ENCODE data around the gene MUC3A. TPM values are rescaled to one million over a fixed set of nuclear protein-coding genes. Genes with fewer than 3 reads are reported as not detected.

MUC3A gene
- total and polyA plus RNA-seq, 2 of the 8 experiments (the other 6 are each of a cell fraction or from before 2014, with no cell fraction given) = 15.4 to 43.9 TPM

DNA sequence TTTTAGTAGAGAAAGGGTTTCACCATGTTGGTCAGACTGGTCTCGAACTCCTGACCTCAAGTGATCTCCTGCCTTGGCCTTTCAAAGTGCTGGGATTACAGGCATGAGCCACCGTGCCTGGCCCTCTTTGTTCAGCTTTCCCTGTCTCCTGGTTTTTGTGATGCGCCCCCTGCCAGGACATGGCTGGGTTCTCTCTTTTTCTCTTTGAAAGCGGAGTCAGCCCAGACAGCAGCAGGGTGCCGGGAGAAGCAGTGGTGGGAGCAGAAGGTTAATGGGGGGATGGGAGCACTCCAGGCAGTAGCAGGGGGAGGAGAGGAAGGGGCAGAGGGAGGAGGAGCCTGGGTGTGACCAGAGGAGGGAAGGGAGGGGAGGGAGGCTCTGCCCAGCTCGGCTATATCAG, 1.8 kb downstream of the MUC3A start:
- Histone ChIP-seq H3K4me2 (ENCODE audit: insufficient read depth in 1 of 2, low read depth in 2 of 2, low read length in 2 of 2) (peak overlapping the region; percentile 12 to 73; a peak in 3 of 4 replicates), H3K79me1 (ENCODE audit: low read depth, low read length) (no peaks in the 10 kb centered on the region; the same call in 1 of the 2 replicates), H3K23ac (ENCODE audit: insufficient read length) (no peak overlapping the region), H4K91ac (replicated peaks; ENCODE audit: insufficient read length, low read length) (peak overlapping the region; percentile 86), H3K9me3 (ENCODE audit: insufficient read depth in 2 of 2, low read depth in 1 of 2, low read length in 1 of 2) (no peaks in the 10 kb centered on the region), H2AFZ (ENCODE audit: low read length) (no peak overlapping the region), H3K27me3 (replicated peaks in 1 of 4; ENCODE audit: control insufficient read depth in 3 of 4, extremely low read depth in 1 of 4, insufficient read depth in 3 of 4, low read length in 3 of 4) (peaks cover 0 to 3% (median 0%) of the 10 kb centered on the region in 4 experiments; a peak in 3 of 7 replicates), H2BK15ac (ENCODE audit: low read length) (no peak overlapping the region), H4K20me1 (replicated peaks in 1 of 2; ENCODE audit: control insufficient read depth in 1 of 2, insufficient read depth in 2 of 2, low read length in 2 of 2) (peaks cover 0 to 2% of the 10 kb centered on the region in 2 experiments), H4K8ac (ENCODE audit: extremely low read depth, insufficient read depth, low read length) (no peak overlapping the region), H3K36me3 (ENCODE audit: control insufficient read depth in 2 of 4, insufficient read depth in 4 of 4, low read length in 3 of 4) (no peaks in the 10 kb centered on the region; a peak in 1 of 8 replicates), H3K4me3 (ENCODE audit: extremely low read depth in 1 of 4, insufficient read depth in 2 of 4, low read depth in 3 of 4, low read length in 4 of 4) (no peak overlapping the region), H3K79me2 (ENCODE audit: control insufficient read depth in 1 of 2, insufficient read depth in 2 of 2, low read length in 2 of 2) (peaks cover 0 to 5% of the 10 kb centered on the region in 2 experiments; a peak in 2 of 4 replicates), H3K4me1 (replicated peaks in 1 of 4; ENCODE audit: control insufficient read depth in 3 of 4, insufficient read depth in 4 of 4, low read length in 3 of 4) (peaks cover 9 to 33% (median 27%) of the 10 kb centered on the region in 4 experiments), H2BK5ac (ENCODE audit: low read depth, low read length) (peak overlapping the region; percentile 89; the same call in 1 of the 2 replicates), H2BK120ac (replicated peaks; ENCODE audit: low read depth, low read length) (no peak overlapping the region), H2BK20ac (ENCODE audit: low read length) (peak overlapping the region; percentile 89; the same call in 1 of the 2 replicates), H3K23me2 (ENCODE audit: low read depth, low read length) (peaks cover 12% of the 10 kb centered on the region; the same call in 1 of the 2 replicates), H2AK5ac (ENCODE audit: low read depth, low read length) (peak overlapping the region; percentile 99; the same call in 1 of the 2 replicates), H3K4ac (replicated peaks; ENCODE audit: insufficient read length, low read depth, low read length) (peak overlapping the region; percentile 45), H3K9ac (replicated peaks in 1 of 4; ENCODE audit: extremely low read depth in 1 of 4, low read depth in 3 of 4, low read length in 3 of 4) (no peak overlapping the region), H3K56ac (replicated peaks; ENCODE audit: insufficient read length, low read depth, low read length) (no peak overlapping the region), H4K5ac (ENCODE audit: insufficient read length, low read depth, low read length) (peak overlapping the region; percentile 7), H3K27ac (ENCODE audit: low read depth, low read length) (no peak overlapping the region), H3K14ac (ENCODE audit: insufficient read length) (no peak overlapping the region), H3K18ac (ENCODE audit: extremely low read depth, low read length) (no peak overlapping the region; the same call in 1 of the 2 replicates), H2BK12ac (ENCODE audit: low read depth, low read length) (peak overlapping the region; percentile 99; the same call in 1 of the 2 replicates)
- ChIA-PET POLR2A (ENCODE audit: partially characterized antibody) (interaction anchor here (0.6 to 3.0 kb wide), 16 partner anchors 8 to 138 kb away, joined by 3 to 11 read pairs (median 4); partner anchors contain the start of genes ACHE, SRRT and UFSP1), CTCF (ENCODE audit: partially characterized antibody) (interaction anchor here (0.6 to 3.3 kb wide), 24 partner anchors 9 to 183 kb away, joined by 3 to 15 read pairs (median 4); partner anchors contain the start of gene ACHE)
- FAIRE-seq (no peak), DNase-seq (ENCODE audit: low read depth in 1 of 2, low spot score in 2 of 2) (peak; percentile 89 to 91)
- 18% methylated on average over 6 of the region's 6 CpGs; no CpG with 5 or more reads in 1 of the 2 experiments for WGBS, 2 experiments (ENCODE audit: extremely low coverage in 1 of 2, insufficient coverage in 1 of 2, insufficient read length in 1 of 2, insufficient replicate concordance in 2 of 2, low coverage in 1 of 2, low lambda C conversion rate in 2 of 2, missing lambda C conversion rate in 1 of 2)
- TF ChIP-seq YY1 (IDR thresholded peaks at IDR 0.05; ENCODE audit: low read depth, low read length) = peak; percentile 63; the same call in 1 of the 2 replicates
- peak; percentile 64 for TF ChIP-seq TAF7 (optimal IDR thresholded peaks at IDR 0.05; ENCODE audit: borderline replicate concordance, low read depth, low read length)
- TF ChIP-seq, protein P1, sequence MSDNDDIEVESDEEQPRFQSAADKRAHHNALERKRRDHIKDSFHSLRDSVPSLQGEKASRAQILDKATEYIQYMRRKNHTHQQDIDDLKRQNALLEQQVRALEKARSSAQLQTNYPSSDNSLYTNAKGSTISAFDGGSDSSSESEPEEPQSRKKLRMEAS (IDR thresholded peaks at IDR 0.05) = peak; percentile 37; the same call in 1 of the 2 replicates
- no peak for TF ChIP-seq CHD1 (IDR thresholded peaks at IDR 0.05; ENCODE audit: low read depth, low read length)
- TF ChIP-seq RXRA (IDR thresholded peaks at IDR 0.05; ENCODE audit: insufficient read depth, low read depth, low read length) = peak; percentile 97
- TF ChIP-seq, protein P2, sequence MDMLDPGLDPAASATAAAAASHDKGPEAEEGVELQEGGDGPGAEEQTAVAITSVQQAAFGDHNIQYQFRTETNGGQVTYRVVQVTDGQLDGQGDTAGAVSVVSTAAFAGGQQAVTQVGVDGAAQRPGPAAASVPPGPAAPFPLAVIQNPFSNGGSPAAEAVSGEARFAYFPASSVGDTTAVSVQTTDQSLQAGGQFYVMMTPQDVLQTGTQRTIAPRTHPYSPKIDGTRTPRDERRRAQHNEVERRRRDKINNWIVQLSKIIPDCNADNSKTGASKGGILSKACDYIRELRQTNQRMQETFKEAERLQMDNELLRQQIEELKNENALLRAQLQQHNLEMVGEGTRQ (IDR thresholded peaks at IDR 0.05; ENCODE audit: low read length) = no peak
- no peak for TF ChIP-seq BRCA1 (IDR thresholded peaks at IDR 0.05; ENCODE audit: low read depth, low read length)
- TF ChIP-seq CBX5 (IDR thresholded peaks at IDR 0.05; ENCODE audit: low read depth, low read length) = no peak
- no peak for TF ChIP-seq GTF2F1 (IDR thresholded peaks at IDR 0.05; ENCODE audit: borderline replicate concordance, low read depth, low read length)
- TF ChIP-seq NRF1 (IDR thresholded peaks at IDR 0.05; ENCODE audit: low read depth, low read length) = no peak
- no peak for TF ChIP-seq MAFK (IDR thresholded peaks at IDR 0.05; ENCODE audit: low read depth, low read length)
- no peak for TF ChIP-seq FOSL1 (IDR thresholded peaks at IDR 0.05; ENCODE audit: insufficient read depth, low read depth, low read length)

All from H1 (cell line).